K562 (cell line): ENCODE measurements around the gene DUS1L. TPM values are rescaled to one million over a fixed set of nuclear protein-coding genes. Genes with fewer than 3 reads are reported as not detected.

Experiments used
- CHD1 ChIP-seq: fragments of 200-600 bp; sonication (generic); IDR thresholded peaks from one replicate; pipeline ENCODE4 v1.6.1; 2012; ENCODE audit warnings: mild to moderate bottlenecking, moderate library complexity, low read length, inconsistent platforms
- HDAC1 ChIP-seq, 2 experiments: fragments of 450-650 bp; IDR thresholded peaks; 2 replicates each; pipeline ENCODE4 v1.6.1; 2016 to 2017; ENCODE audit warnings: inconsistent platforms in 1 of 2, mild to moderate bottlenecking in 1 of 2, moderate library complexity in 1 of 2
- HMG20A ChIP-seq: fragments of 450-650 bp; formaldehyde crosslinking; conservative IDR thresholded peaks from 2 replicates; pipeline ENCODE4 v1.4.0; 2020; ENCODE audit warnings: mild to moderate bottlenecking, mixed read lengths
- ILF3 ChIP-seq: fragments of 450-650 bp; IDR thresholded peaks from 2 replicates; pipeline ENCODE4 v1.6.1; 2018; ENCODE audit warnings: antibody characterized with exemption, mild to moderate bottlenecking, moderate library complexity, borderline replicate concordance
- TEAD4 ChIP-seq, 2 experiments: sonication (generic) in 1 of 2; formaldehyde crosslinking in 1 of 2; IDR thresholded peaks; 2 replicates each; pipeline versions ENCODE4 v1.6.1 to v1.8.0; 2012 to 2022; ENCODE audit warnings: borderline replicate concordance in 1 of 2, inconsistent platforms in 1 of 2, low read length in 1 of 2, mild to moderate bottlenecking in 1 of 2, missing genetic modification reagents in 1 of 2
- TSC22D4 ChIP-seq: fragments of 450-650 bp; IDR thresholded peaks from 2 replicates; pipeline ENCODE4 v1.6.1; 2016; ENCODE audit warnings: missing genetic modification characterization, missing biosample characterization, control low read depth
- polyA plus RNA-seq, 8 experiments: library from polyadenylated mRNA; depleted of rRNA in 4 of 8; stranded (reverse) in 5 of 8; unstranded in 3 of 8; fragments of >200 nt; fragmentation: Nextera tagmentation in 2 of 8; fragmentation: Illumina TruSeq in 1 of 8; extraction: Ambion mirVana in 2 of 8; extraction: Trizol in 1 of 8; gene quantifications; 2 replicates each; pipeline versions ENCODE4 v1.2.1 to v1.2.3, GENCODE V29; 2011 to 2014; ENCODE audit warnings: inconsistent platforms in 1 of 8, missing spikeins in 1 of 8
- total RNA-seq, 7 experiments: library from RNA; depleted of rRNA in 6 of 7; stranded (reverse); fragments of >200 nt in 6 of 7; fragmentation: Illumina TruSeq in 2 of 7; extraction: Trizol in 2 of 7; gene quantifications; 2 replicates each; pipeline versions ENCODE4 v1.2.1 to v1.2.3, GENCODE V29; 2011 to 2021; ENCODE audit warnings: low replicate concordance in 1 of 7
- TF ChIP-seq, protein P1 (sequence below), 3 experiments: IDR thresholded peaks in 2 of 3; conservative IDR thresholded peaks in 1 of 3; 2 replicates each; pipeline ENCODE4 v1.5.1; 2011 to 2012; ENCODE audit warnings: low read length in 3 of 3, mild to moderate bottlenecking in 3 of 3, control low read depth in 2 of 3, improper control_type of control experiment in 1 of 3, inconsistent platforms in 1 of 3, low read depth in 1 of 3, mixed read lengths in 1 of 3, moderate library complexity in 1 of 3; ENCODE audit not compliant: insufficient read depth in 2 of 3
- TF ChIP-seq, protein P2 (sequence below): fragments of 250-450 bp; sonication (Bioruptor Pico); IDR thresholded peaks from 2 replicates; pipeline ENCODE4 v1.8.0; 2021; ENCODE audit warnings: moderate library complexity, mild to moderate bottlenecking, inconsistent platforms
- TF ChIP-seq, protein P3 (sequence below): fragments of 200-800 bp; sonication (Bioruptor generic); IDR thresholded peaks from 2 replicates; pipeline ENCODE4 v1.6.1; 2017; ENCODE audit warnings: missing genetic modification characterization, missing compliant biosample characterization
- TF ChIP-seq, protein P4 (sequence below): fragments of 250-450 bp; sonication (Bioruptor Pico); IDR thresholded peaks from 2 replicates; pipeline ENCODE4 v1.8.0; 2022; ENCODE audit warnings: moderate library complexity, mild to moderate bottlenecking, inconsistent platforms
- TF ChIP-seq, protein P5 (sequence below): sonication (generic); formaldehyde crosslinking; IDR thresholded peaks from 2 replicates; pipeline ENCODE4 v1.8.0; 2023; ENCODE audit warnings: missing genetic modification reagents, mild to moderate bottlenecking, borderline replicate concordance

DUS1L gene
- total and polyA plus RNA-seq, 9 of the 15 experiments (the other 6 are each of a cell fraction or from before 2014, with no cell fraction given), result 7.8 to 210 (median 83.9) TPM

DNA sequence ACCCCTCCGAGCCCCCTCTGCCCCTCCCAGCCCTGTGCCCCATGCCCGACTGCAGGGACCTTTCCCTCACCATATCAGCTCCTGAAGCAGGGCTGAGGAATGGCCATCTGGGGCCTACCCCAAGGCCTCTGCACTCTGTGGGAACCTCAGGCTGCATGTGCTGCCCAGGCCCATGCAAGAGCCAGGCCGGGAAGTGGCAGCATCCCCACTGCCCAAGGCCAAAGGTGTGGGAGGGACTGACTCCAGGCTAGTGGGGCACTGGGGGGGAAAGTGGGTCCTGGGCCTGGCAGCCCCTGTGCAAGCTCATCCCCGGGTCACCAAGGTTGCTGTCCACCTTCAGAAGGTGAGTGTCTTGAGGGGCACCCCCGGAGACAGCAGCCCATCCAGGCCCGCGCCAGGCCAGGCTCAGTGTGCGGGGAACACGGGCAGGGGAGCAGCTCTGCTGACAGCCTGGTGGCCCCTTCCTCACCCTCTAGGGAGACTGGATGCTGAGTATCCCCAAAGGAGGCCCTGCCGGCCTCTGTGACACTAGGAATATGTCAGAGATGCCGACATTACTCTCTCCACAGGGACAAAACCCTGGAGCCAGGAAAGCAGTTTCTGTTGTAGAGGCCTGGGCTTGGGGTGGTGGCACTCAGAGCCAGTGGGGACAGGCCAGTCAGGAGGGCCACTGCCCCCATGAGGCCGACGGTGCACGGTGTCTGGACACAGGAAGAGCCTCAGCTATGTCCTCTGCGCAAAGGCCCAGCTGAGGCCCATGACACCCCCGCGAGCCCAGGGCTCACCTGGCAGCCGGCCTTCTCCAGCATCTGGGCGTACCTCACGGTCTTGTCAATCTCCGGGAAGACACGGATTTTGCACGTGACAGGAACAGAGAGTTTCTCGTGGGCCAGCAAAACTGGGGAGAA lies 3.3 kb downstream of the DUS1L start (continued):
- TF ChIP-seq TEAD4 (IDR thresholded peaks at IDR 0.05; ENCODE audit: low read length) (no peak), TEAD4 (CRISPR knock-in tag; IDR thresholded peaks at IDR 0.05; ENCODE audit: borderline replicate concordance) (peak; percentile 52; the same call in 1 of the 2 replicates), HMG20A (no peak), HDAC1 (IDR thresholded peaks at IDR 0.05) (no peak), ILF3 (no peak), TSC22D4 (tag) (no peak), CHD1 (no peak)
- TF ChIP-seq, protein P1, sequence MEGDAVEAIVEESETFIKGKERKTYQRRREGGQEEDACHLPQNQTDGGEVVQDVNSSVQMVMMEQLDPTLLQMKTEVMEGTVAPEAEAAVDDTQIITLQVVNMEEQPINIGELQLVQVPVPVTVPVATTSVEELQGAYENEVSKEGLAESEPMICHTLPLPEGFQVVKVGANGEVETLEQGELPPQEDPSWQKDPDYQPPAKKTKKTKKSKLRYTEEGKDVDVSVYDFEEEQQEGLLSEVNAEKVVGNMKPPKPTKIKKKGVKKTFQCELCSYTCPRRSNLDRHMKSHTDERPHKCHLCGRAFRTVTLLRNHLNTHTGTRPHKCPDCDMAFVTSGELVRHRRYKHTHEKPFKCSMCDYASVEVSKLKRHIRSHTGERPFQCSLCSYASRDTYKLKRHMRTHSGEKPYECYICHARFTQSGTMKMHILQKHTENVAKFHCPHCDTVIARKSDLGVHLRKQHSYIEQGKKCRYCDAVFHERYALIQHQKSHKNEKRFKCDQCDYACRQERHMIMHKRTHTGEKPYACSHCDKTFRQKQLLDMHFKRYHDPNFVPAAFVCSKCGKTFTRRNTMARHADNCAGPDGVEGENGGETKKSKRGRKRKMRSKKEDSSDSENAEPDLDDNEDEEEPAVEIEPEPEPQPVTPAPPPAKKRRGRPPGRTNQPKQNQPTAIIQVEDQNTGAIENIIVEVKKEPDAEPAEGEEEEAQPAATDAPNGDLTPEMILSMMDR (IDR thresholded peaks at IDR 0.05 in 2 of 3, conservative IDR thresholded peaks at IDR 0.05 in 1 of 3; ENCODE audit: insufficient read depth in 2 of 3, low read depth in 1 of 3, low read length in 3 of 3), result peak in 2 of 3 experiments; percentile 26 to 27; a peak in 2 of 6 replicates
- TF ChIP-seq, protein P2, sequence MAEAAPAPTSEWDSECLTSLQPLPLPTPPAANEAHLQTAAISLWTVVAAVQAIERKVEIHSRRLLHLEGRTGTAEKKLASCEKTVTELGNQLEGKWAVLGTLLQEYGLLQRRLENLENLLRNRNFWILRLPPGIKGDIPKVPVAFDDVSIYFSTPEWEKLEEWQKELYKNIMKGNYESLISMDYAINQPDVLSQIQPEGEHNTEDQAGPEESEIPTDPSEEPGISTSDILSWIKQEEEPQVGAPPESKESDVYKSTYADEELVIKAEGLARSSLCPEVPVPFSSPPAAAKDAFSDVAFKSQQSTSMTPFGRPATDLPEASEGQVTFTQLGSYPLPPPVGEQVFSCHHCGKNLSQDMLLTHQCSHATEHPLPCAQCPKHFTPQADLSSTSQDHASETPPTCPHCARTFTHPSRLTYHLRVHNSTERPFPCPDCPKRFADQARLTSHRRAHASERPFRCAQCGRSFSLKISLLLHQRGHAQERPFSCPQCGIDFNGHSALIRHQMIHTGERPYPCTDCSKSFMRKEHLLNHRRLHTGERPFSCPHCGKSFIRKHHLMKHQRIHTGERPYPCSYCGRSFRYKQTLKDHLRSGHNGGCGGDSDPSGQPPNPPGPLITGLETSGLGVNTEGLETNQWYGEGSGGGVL (CRISPR knock-in tag), result no peak
- TF ChIP-seq, protein P3, sequence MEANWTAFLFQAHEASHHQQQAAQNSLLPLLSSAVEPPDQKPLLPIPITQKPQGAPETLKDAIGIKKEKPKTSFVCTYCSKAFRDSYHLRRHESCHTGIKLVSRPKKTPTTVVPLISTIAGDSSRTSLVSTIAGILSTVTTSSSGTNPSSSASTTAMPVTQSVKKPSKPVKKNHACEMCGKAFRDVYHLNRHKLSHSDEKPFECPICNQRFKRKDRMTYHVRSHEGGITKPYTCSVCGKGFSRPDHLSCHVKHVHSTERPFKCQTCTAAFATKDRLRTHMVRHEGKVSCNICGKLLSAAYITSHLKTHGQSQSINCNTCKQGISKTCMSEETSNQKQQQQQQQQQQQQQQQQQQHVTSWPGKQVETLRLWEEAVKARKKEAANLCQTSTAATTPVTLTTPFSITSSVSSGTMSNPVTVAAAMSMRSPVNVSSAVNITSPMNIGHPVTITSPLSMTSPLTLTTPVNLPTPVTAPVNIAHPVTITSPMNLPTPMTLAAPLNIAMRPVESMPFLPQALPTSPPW, result no peak
- TF ChIP-seq, protein P4, sequence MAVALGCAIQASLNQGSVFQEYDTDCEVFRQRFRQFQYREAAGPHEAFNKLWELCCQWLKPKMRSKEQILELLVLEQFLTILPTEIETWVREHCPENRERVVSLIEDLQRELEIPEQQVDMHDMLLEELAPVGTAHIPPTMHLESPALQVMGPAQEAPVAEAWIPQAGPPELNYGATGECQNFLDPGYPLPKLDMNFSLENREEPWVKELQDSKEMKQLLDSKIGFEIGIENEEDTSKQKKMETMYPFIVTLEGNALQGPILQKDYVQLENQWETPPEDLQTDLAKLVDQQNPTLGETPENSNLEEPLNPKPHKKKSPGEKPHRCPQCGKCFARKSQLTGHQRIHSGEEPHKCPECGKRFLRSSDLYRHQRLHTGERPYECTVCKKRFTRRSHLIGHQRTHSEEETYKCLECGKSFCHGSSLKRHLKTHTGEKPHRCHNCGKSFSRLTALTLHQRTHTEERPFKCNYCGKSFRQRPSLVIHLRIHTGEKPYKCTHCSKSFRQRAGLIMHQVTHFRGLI (CRISPR knock-in tag), result no peak
- TF ChIP-seq, protein P5, sequence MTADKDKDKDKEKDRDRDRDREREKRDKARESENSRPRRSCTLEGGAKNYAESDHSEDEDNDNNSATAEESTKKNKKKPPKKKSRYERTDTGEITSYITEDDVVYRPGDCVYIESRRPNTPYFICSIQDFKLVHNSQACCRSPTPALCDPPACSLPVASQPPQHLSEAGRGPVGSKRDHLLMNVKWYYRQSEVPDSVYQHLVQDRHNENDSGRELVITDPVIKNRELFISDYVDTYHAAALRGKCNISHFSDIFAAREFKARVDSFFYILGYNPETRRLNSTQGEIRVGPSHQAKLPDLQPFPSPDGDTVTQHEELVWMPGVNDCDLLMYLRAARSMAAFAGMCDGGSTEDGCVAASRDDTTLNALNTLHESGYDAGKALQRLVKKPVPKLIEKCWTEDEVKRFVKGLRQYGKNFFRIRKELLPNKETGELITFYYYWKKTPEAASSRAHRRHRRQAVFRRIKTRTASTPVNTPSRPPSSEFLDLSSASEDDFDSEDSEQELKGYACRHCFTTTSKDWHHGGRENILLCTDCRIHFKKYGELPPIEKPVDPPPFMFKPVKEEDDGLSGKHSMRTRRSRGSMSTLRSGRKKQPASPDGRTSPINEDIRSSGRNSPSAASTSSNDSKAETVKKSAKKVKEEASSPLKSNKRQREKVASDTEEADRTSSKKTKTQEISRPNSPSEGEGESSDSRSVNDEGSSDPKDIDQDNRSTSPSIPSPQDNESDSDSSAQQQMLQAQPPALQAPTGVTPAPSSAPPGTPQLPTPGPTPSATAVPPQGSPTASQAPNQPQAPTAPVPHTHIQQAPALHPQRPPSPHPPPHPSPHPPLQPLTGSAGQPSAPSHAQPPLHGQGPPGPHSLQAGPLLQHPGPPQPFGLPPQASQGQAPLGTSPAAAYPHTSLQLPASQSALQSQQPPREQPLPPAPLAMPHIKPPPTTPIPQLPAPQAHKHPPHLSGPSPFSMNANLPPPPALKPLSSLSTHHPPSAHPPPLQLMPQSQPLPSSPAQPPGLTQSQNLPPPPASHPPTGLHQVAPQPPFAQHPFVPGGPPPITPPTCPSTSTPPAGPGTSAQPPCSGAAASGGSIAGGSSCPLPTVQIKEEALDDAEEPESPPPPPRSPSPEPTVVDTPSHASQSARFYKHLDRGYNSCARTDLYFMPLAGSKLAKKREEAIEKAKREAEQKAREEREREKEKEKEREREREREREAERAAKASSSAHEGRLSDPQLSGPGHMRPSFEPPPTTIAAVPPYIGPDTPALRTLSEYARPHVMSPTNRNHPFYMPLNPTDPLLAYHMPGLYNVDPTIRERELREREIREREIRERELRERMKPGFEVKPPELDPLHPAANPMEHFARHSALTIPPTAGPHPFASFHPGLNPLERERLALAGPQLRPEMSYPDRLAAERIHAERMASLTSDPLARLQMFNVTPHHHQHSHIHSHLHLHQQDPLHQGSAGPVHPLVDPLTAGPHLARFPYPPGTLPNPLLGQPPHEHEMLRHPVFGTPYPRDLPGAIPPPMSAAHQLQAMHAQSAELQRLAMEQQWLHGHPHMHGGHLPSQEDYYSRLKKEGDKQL, result no peak
